Panc1 (cell line): Measurements from ENCODE around the gene RTCA. TPM values are rescaled to one million over a fixed set of nuclear protein-coding genes. Genes with fewer than 3 reads are reported as not detected.

Experiments used
- ATAC-seq: fragments of 200-7000 bp; cut with Tn5 transposase; 2 replicates; pipeline ENCODE4 v1.9.1; 2020; ENCODE audit warnings: mild to moderate bottlenecking, moderate library complexity
- BruUV-seq: library from RNA; stranded (reverse); fragments of 400-500 nt; replicated peaks from 2 replicates; lab custom pipeline; 2021; lab: Mats Ljungman, UMichigan
- CTCF ChIA-PET: fragments of 300-600 bp; sonication (Branson Sonifier 250); formaldehyde crosslinking; loops from one replicate; lab custom pipeline; 2022; ENCODE audit warnings: antibody characterized with exemption; lab: Charles Lee
- POLR2A ChIA-PET: fragments of 300-600 bp; sonication (Branson Sonifier 250); formaldehyde crosslinking; loops from one replicate; lab custom pipeline; 2022; ENCODE audit warnings: antibody characterized with exemption; lab: Charles Lee
- DNase-seq: peaks from one replicate; pipeline ENCODE4 v3.0.0-alpha.2; 2010; ENCODE audit warnings: low read depth, low spot score
- H3K27ac ChIP-seq: 2 replicates; pipeline ENCODE4 v1.5.1; 2011; ENCODE audit warnings: mild to moderate bottlenecking, low read length, inconsistent platforms
- H3K27me3 ChIP-seq: fragments of 200-500 bp; sonication (Bioruptor generic); 2 replicates; pipeline ENCODE4 v1.6.0; 2014; ENCODE audit warnings: low read length, inconsistent platforms; ENCODE audit not compliant: control insufficient read depth, insufficient read depth
- H3K36me3 ChIP-seq: fragments of 200-500 bp; sonication (Bioruptor generic); 2 replicates; pipeline ENCODE4 v1.5.1; 2014; ENCODE audit warnings: inconsistent platforms, mild to moderate bottlenecking, low read length, moderate library complexity; ENCODE audit not compliant: control insufficient read depth, insufficient read depth
- H3K4me1 ChIP-seq: 2 replicates; pipeline ENCODE4 v1.5.1; 2011; ENCODE audit warnings: inconsistent platforms, mild to moderate bottlenecking, low read length, moderate library complexity; ENCODE audit not compliant: control insufficient read depth, insufficient read depth
- H3K4me3 ChIP-seq, 2 experiments: 2 replicates each; pipeline ENCODE4 v1.5.1; 2011 to 2012; ENCODE audit warnings: low read depth in 2 of 2, low read length in 2 of 2, mild to moderate bottlenecking in 2 of 2, inconsistent platforms in 1 of 2, moderate library complexity in 1 of 2
- H3K9me3 ChIP-seq: fragments of 200-500 bp; sonication (Bioruptor generic); 2 replicates; pipeline ENCODE4 v1.5.1; 2014; ENCODE audit warnings: low read depth, mild to moderate bottlenecking, inconsistent platforms, low read length, moderate library complexity; ENCODE audit not compliant: control insufficient read depth, insufficient read depth
- CTCF ChIP-seq: fragments of 450-650 bp; IDR thresholded peaks from 2 replicates; pipeline ENCODE4 v1.5.1; 2017; ENCODE audit warnings: mild to moderate bottlenecking
- POLR2AphosphoS5 ChIP-seq: IDR thresholded peaks from 2 replicates; pipeline ENCODE4 v1.6.1; 2012; ENCODE audit warnings: mild to moderate bottlenecking, low read depth, low read length, moderate library complexity
- REST ChIP-seq, 2 experiments: IDR thresholded peaks; 2 replicates each; pipeline ENCODE4 v1.6.1; 2011 to 2012; ENCODE audit warnings: low read depth in 2 of 2, control low read depth in 1 of 2, low read length in 1 of 2, mild to moderate bottlenecking in 1 of 2, moderate library complexity in 1 of 2; ENCODE audit not compliant: insufficient read depth in 1 of 2
- SIN3A ChIP-seq: IDR thresholded peaks from 2 replicates; pipeline ENCODE4 v1.6.1; 2012; ENCODE audit warnings: low read depth, mild to moderate bottlenecking, low read length, moderate library complexity, borderline replicate concordance; ENCODE audit not compliant: insufficient read depth
- TCF7L2 ChIP-seq: IDR thresholded peaks from 2 replicates; pipeline ENCODE4 v1.6.1; 2011; ENCODE audit warnings: mild to moderate bottlenecking, low read depth, low read length, inconsistent platforms
- in situ Hi-C: cut with HindIII; loops from 2 replicates; pipeline ENCODE4 v1.10.0; 2016; ENCODE audit warnings: low sequenced_read_pairs, low pct_unique_long_range_greater_than_20kb
- intact Hi-C: fragments of 100-400 bp; cut with micrococcal nuclease; formaldehyde crosslinking; loops from one replicate; pipeline ENCODE4 v1.10.0; 2022; ENCODE audit not compliant: unreplicated experiment
- total RNA-seq: library from RNA; stranded (reverse); gene quantifications from one replicate; pipeline ENCODE4 v1.2.1, GENCODE V29; 2021; ENCODE audit not compliant: unreplicated experiment

RTCA gene
- total RNA-seq, 1 experiment from 2014 or later, result 33.1 TPM

GRCh38 chr1:100277866-100278265, 11.8 kb downstream of the RTCA start:
- DNase-seq, result no peak
- TF ChIP-seq POLR2AphosphoS5 (no peak), TCF7L2 (no peak), CTCF (no peak), SIN3A (no peak), REST (IDR thresholded peaks at IDR 0.05; ENCODE audit: insufficient read depth in 1 of 2, low read depth in 2 of 2, low read length in 1 of 2) (no peak)
- no peaks in the 10 kb centered on the region for H3K4me1 ChIP-seq
- in situ Hi-C loops, result no loop called here
- CTCF ChIA-PET, result no interaction called here
- POLR2A ChIA-PET, result no interaction called here
- no peaks in the 10 kb centered on the region for H3K27me3 ChIP-seq
- no peak overlapping the region for H3K4me3 ChIP-seq
- no peaks in the 10 kb centered on the region for H3K9me3 ChIP-seq
- no peak overlapping the region for H3K27ac ChIP-seq
- H3K36me3 ChIP-seq, result peaks cover 34% of the 10 kb centered on the region
- intact Hi-C loops, result no loop called here
- ATAC-seq, result no peak
- BruUV-seq, result TSS peak; percentile 13

GRCh38 chr1:100279358-100279923, 13.4 kb downstream of the RTCA start:
- in situ Hi-C loops, result no loop called here
- DNase-seq, result no peak

More at GRCh38 chr1:100279358-100279923, 13.4 kb downstream of the RTCA start:
- POLR2A ChIA-PET, result no interaction called here
- no peak for TF ChIP-seq CTCF
- no peak for TF ChIP-seq POLR2AphosphoS5
- TF ChIP-seq REST (IDR thresholded peaks at IDR 0.05; ENCODE audit: insufficient read depth in 1 of 2, low read depth in 2 of 2, low read length in 1 of 2), result no peak
- no peak for TF ChIP-seq SIN3A
- BruUV-seq, result no TSS peak
- CTCF ChIA-PET, result no interaction called here
- ATAC-seq, result no peak
- H3K36me3 ChIP-seq, result peaks cover 22% of the 10 kb centered on the region
- no peak overlapping the region for H3K4me3 ChIP-seq
- no peak overlapping the region for H3K27ac ChIP-seq
- no peaks in the 10 kb centered on the region for H3K27me3 ChIP-seq
- H3K9me3 ChIP-seq, result no peaks in the 10 kb centered on the region
- no peaks in the 10 kb centered on the region for H3K4me1 ChIP-seq
- intact Hi-C loops, result no loop called here
